HK-2 (cell line): ENCODE data around the gene ACO1.

Source experiments
- DNase-seq: peaks from one replicate; pipeline ENCODE4 v3.0.0-alpha.2; 2018; ENCODE audit not compliant: unreplicated experiment

Gene ACO1

GRCh38 chr9:32490601-32491000 lies 106.2 kb downstream of the ACO1 start:
- no peak for DNase-seq

- no peak for DNase-seq
These were observed 113.5 kb downstream of the ACO1 start for GRCh38 chr9:32497921-32498320.

DNA sequence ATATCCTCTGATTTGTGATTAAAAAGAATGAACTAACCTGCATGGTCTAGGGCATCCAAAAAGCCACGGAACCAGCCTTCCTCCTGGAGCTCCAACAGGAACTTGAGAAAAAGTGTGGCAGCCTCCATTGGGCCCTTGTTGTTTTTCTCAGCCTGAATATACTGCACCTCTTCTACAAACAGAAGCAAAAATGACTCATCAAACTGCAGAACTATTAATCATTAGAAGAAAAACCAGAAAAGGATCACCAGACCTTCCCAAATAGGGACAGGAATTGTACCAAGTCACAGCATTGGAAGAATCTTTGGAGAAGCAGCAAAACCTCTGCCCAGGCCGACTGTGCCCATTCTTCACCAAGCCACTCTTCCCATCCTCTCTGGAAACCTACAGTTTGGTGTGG lies 116.3 kb downstream of the ACO1 start:
- DNase-seq: no peak

DNA sequence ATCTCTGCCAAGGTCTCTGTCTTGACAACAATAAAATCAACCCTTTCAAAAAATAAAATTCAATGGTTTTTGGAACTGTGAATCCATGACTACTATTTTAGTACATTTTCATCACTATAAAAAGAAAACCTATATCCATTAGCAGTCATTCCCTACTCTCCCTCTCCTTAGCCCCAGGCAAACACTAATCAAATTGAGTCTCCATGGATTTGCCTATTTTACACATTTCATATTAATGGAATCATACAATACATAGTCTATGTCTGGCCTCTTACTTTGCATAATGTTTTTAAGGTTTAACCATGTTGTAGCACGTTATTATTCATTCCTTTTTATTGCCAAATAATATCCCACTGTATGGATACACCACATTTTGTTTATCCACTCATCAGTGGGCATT lies 117.4 kb downstream of the ACO1 start:
- DNase-seq: no peak

- DNase-seq: no peak
These were observed 118.0 kb downstream of the ACO1 start for GRCh38 chr9:32502464-32502863.

DNA sequence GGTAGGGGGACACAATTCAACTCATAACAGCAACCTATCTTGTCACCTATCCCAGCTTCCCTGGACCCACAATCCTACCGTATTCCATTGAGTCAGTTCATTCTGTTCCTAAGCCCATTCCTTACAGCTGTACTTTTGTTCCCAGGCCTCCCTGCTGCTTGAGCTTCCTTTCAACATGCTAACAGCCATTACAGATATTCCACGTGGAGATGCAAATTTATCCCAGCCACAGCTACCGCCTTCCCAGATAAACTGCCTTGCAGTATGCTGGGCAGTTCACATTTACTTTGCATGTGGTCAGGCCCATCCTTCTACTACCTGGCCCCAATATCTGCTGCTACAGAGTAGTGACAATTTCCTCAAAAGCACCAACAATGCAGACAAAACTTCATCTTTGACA lies 118.6 kb downstream of the ACO1 start:
- no peak for DNase-seq
